Tibial nerve (tissue), 4 donors: ENCODE results near the gene FOXRED2. TPM values are rescaled to one million over a fixed set of nuclear protein-coding genes. Genes with fewer than 3 reads are reported as not detected.
A peak's percentile ranks its signal among the peaks of the same experiment; 100 is the strongest.

Experiments used
- DNase-seq, 2 donors: peaks; one replicate each; pipeline ENCODE4 v3.0.0-alpha.2; 2019; ENCODE audit warnings: low spot score in 2 of 2
- H3K27ac ChIP-seq, 4 donors: fragments of 200-600 bp; sonication (generic) in 3 of 4; one replicate each; pipeline ENCODE4 v1.5.1; 2017 to 2019; ENCODE audit warnings: mild to moderate bottlenecking in 1 of 4
- H3K27me3 ChIP-seq, 2 donors: fragments of 200-600 bp; sonication (generic) in 1 of 2; one replicate each; pipeline versions ENCODE4 v1.5.1 to v1.6.0; 2017 to 2019
- H3K36me3 ChIP-seq, 3 donors: fragments of 200-600 bp; sonication (generic); one replicate each; pipeline ENCODE4 v1.5.1; 2018 to 2019
- H3K4me1 ChIP-seq, 4 donors: fragments of 200-600 bp; sonication (generic) in 3 of 4; one replicate each; pipeline ENCODE4 v1.5.1; 2017 to 2019
- H3K4me3 ChIP-seq, 4 donors: fragments of 200-600 bp; sonication (generic) in 3 of 4; one replicate each; pipeline ENCODE4 v1.5.1; 2017 to 2019; ENCODE audit warnings: mild to moderate bottlenecking in 1 of 4, moderate library complexity in 1 of 4
- H3K9me3 ChIP-seq, 4 donors: fragments of 200-600 bp; sonication (generic) in 3 of 4; one replicate each; pipeline ENCODE4 v1.5.1; 2017 to 2019
- EP300 ChIP-seq, 2 donors: sonication (generic); formaldehyde crosslinking; IDR thresholded peaks; one replicate each; pipeline ENCODE4 v1.6.1; 2017; ENCODE audit warnings: antibody characterized with exemption in 2 of 2, mild to moderate bottlenecking in 1 of 2
- POLR2A ChIP-seq, 2 donors: fragments of 450-650 bp; IDR thresholded peaks; one replicate each; pipeline ENCODE4 v1.6.1; 2017; ENCODE audit warnings: antibody characterized with exemption in 2 of 2, mild to moderate bottlenecking in 2 of 2, moderate library complexity in 2 of 2
- WGBS, 2 donors: methylation state at CpG; one replicate each; pipeline ENCODE4 v1.1.5; 2018; 5-methylcytosine and 5-hydroxymethylcytosine counted together
- total RNA-seq, 4 donors: library from RNA; depleted of rRNA; stranded (reverse); fragments of >200 nt; gene quantifications; one replicate each; pipeline ENCODE4 v1.1.0, GENCODE V29; 2016
- TF ChIP-seq, protein P1 (sequence below), 5 experiments: fragments of 200-600 bp in 3 of 5; fragments of 450-650 bp in 2 of 5; sonication (generic) in 3 of 5; IDR thresholded peaks; one replicate each; pipeline ENCODE4 v1.5.1; 2016 to 2019; ENCODE audit warnings: antibody characterized with exemption in 5 of 5, mild to moderate bottlenecking in 3 of 5, moderate library complexity in 2 of 5

The FOXRED2 gene
- total RNA-seq, 4 donors from 2014 or later, result 3.1 to 13.7 (median 13.1) TPM

DNA sequence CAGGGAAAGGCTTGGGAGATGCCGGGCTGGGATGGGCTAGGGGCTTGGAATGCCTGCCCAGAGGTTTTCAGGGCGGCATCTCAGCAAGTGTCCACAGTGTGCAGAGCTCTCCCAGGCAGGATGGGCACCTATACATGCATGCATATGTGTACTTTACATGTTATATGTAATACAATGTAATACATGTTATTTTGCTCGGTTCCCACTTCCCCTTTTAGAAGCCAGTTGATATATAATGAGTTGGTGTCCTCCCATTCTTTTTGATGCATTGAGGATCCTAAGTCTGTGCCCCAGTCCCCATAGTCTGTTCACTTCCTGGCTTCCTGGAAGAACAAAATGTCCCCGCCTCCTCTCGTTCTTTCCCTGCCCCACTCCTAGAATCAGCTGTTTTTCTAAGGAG lies 42.2 kb upstream of the FOXRED2 start:
- Histone ChIP-seq H3K4me3 (no peak overlapping the region), H3K27ac (no peak overlapping the region), H3K36me3 (no peaks in the 10 kb centered on the region), H3K9me3 (no peaks in the 10 kb centered on the region), H3K4me1 (no peaks in the 10 kb centered on the region), H3K27me3 (peaks cover 0 to 63% of the 10 kb centered on the region in 2 donors)
- DNase-seq, result no peak
- 40 to 56% methylated on average over 5 of the region's 5 CpGs for WGBS, 2 donors
- TF ChIP-seq, protein P1, sequence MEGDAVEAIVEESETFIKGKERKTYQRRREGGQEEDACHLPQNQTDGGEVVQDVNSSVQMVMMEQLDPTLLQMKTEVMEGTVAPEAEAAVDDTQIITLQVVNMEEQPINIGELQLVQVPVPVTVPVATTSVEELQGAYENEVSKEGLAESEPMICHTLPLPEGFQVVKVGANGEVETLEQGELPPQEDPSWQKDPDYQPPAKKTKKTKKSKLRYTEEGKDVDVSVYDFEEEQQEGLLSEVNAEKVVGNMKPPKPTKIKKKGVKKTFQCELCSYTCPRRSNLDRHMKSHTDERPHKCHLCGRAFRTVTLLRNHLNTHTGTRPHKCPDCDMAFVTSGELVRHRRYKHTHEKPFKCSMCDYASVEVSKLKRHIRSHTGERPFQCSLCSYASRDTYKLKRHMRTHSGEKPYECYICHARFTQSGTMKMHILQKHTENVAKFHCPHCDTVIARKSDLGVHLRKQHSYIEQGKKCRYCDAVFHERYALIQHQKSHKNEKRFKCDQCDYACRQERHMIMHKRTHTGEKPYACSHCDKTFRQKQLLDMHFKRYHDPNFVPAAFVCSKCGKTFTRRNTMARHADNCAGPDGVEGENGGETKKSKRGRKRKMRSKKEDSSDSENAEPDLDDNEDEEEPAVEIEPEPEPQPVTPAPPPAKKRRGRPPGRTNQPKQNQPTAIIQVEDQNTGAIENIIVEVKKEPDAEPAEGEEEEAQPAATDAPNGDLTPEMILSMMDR (IDR thresholded peaks at IDR 0.05), result no peak
- TF ChIP-seq POLR2A (IDR thresholded peaks at IDR 0.05) (no peak), EP300 (IDR thresholded peaks at IDR 0.05) (no peak)

DNA sequence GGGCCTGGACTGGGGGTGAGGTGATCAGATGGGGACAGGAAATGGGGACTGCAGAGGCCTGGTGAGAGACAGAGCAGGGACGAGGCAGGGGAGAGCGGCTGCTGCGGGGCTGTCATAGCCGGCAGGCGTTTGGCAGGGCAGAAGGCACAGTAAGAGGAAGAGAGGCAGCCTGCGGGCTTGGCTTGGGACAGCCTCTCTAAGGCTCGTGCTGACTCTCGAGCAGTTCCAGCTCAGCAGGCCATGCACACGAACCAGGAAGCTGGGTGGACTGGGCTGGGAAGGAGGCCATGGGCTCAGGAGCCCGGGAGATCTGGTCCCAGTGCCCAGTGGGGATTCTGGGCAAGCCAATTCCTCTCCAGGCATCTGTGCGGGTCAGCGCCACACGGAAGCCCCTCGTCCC lies 41.8 kb upstream of the FOXRED2 start:
- Histone ChIP-seq H3K27ac (no peak overlapping the region), H3K27me3 (peaks cover 0 to 60% of the 10 kb centered on the region in 2 donors), H3K9me3 (no peaks in the 10 kb centered on the region), H3K4me1 (no peaks in the 10 kb centered on the region), H3K36me3 (no peaks in the 10 kb centered on the region), H3K4me3 (no peak overlapping the region)
- TF ChIP-seq, protein P1 (IDR thresholded peaks at IDR 0.05), result no peak
- TF ChIP-seq EP300 (IDR thresholded peaks at IDR 0.05) (no peak), POLR2A (IDR thresholded peaks at IDR 0.05) (no peak)
- 35 to 40% methylated on average over 14 of the region's 14 CpGs for WGBS, 2 donors
- DNase-seq, result no peak

DNA sequence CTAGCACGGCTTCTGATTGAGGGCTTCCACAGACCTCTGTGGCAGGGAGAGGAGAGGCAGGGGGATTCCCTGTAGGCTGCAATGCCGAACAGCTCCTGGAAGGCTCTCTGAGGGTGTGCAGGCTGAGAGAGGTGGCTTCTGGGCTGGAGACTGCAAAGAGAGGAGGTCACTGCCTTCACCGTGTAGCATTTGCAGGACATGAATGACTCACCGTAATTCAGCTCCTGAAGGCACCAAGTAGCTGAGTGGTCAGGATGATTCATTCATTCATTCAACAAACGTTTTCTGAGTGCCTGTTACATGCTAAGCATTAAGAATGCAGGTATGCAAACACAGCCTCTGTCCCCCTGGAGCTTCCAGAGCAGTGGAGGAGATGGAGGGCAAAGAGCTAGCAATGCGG lies 40.1 kb upstream of the FOXRED2 start:
- no peak overlapping the region for H3K27ac ChIP-seq
- WGBS, 2 donors, result 46 to 51% methylated on average over 6 of the region's 6 CpGs
- no peak for DNase-seq
- no peaks in the 10 kb centered on the region for H3K9me3 ChIP-seq
- TF ChIP-seq, protein P1 (IDR thresholded peaks at IDR 0.05), result no peak
- TF ChIP-seq EP300 (IDR thresholded peaks at IDR 0.05), result no peak
- TF ChIP-seq POLR2A (IDR thresholded peaks at IDR 0.05), result no peak
- H3K4me3 ChIP-seq, result no peak overlapping the region
- no peaks in the 10 kb centered on the region for H3K4me1 ChIP-seq
- peaks cover 0 to 46% of the 10 kb centered on the region in 2 donors for H3K27me3 ChIP-seq
- no peaks in the 10 kb centered on the region for H3K36me3 ChIP-seq

DNA sequence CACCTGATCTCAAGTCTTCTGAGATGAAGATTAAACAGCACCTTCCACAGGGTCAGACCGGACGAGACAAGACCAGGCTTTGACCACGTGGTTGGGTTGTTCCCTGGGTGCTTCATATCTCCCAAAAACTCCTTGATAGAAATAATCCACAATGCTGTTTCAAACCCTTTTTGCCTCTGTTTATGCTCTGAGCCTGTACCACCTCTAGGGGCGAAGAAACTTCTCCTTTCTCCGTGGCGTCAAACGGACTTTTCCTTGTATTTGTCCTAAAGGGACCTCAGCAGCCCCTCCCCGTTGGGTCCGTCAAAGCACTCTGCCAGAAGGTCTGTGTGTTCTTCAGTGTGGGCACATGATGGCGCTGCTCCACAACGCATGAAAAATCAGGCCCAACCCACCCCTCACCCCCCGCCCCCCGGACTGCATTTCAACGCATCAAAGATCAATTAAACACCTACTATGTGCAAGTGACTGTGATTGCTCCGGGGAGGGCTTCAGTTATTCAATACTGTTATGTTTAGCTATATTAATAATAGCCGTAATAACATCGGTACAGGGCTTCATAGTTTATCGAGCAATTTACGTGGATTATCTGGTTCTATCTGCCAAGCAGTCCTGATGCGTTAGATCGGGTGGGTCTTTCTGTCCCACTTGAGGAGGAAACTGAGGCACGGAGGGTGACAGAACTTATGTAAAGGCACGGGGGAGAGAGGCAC lies 39.4 kb upstream of the FOXRED2 start:
- WGBS, 2 donors, result 25 to 29% methylated on average over 23 of the region's 23 CpGs

DNA sequence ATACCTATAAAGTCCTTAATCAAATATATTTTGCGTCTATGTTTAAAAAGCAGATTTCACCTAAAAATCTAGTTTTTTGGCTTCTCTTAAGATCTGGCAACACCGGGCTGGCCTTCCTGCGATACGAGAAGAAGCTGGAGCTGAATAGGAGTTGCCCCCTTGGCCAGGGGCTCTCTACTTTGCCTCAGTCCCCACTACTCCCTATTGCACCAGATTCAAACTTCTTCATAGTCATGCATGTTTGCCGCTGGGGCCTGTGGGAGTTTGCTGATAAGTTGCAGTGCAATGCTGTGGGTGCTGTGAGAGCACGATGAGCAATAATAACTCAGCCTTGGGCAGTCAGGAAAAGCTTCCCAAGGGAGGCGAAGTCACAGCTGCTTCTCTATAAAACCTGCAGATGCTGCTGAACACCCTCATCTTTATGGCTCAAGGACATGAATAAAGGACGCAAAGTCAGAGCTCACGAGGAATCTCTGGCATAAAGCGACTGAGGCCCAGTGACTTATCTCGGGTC lies 37.3 kb upstream of the FOXRED2 start:
- Histone ChIP-seq H3K4me1 (no peaks in the 10 kb centered on the region), H3K36me3 (no peaks in the 10 kb centered on the region), H3K9me3 (no peaks in the 10 kb centered on the region), H3K4me3 (no peak overlapping the region), H3K27me3 (peaks cover 0 to 36% of the 10 kb centered on the region in 2 donors), H3K27ac (no peak overlapping the region)
- WGBS, 2 donors, result 80 to 83% methylated on average over 11 of the region's 11 CpGs
- TF ChIP-seq, protein P1 (IDR thresholded peaks at IDR 0.05), result no peak
- TF ChIP-seq EP300 (IDR thresholded peaks at IDR 0.05) (no peak), POLR2A (IDR thresholded peaks at IDR 0.05) (no peak)
- DNase-seq, result no peak

More for the DNA sequence above, 39.4 kb upstream of the FOXRED2 start:
- no peaks in the 10 kb centered on the region for H3K9me3 ChIP-seq
- H3K27me3 ChIP-seq, result peaks cover 0 to 46% of the 10 kb centered on the region in 2 donors
- H3K36me3 ChIP-seq, result no peaks in the 10 kb centered on the region
- no peak for DNase-seq
- no peak overlapping the region for H3K27ac ChIP-seq
- no peak for TF ChIP-seq POLR2A (IDR thresholded peaks at IDR 0.05)
- TF ChIP-seq, protein P1 (IDR thresholded peaks at IDR 0.05), result peak in 4 of 5 experiments; percentile 10 to 30 (median 14)
- H3K4me1 ChIP-seq, result no peaks in the 10 kb centered on the region
- H3K4me3 ChIP-seq, result no peak overlapping the region
